GM20431 (cell line): ENCODE results near the gene CST8.
"Not testable (repeated sequence)": the region's sequence is repeated elsewhere in the genome, so short reads cannot be mapped to it uniquely, and the experiment has no call there.

Experiments used
- in situ Hi-C: fragments of 300-500 bp; cut with MseI, MboI; formaldehyde crosslinking; loops from one replicate; pipeline ENCODE4 v1.15.0; 2020; ENCODE audit warnings: low sequenced_read_pairs; ENCODE audit not compliant: unreplicated experiment

Gene CST8

GRCh38 chr20:23472306-23472705 is 18.6 kb upstream of the CST8 start:
- in situ Hi-C loops: not testable (repeated sequence)

DNA sequence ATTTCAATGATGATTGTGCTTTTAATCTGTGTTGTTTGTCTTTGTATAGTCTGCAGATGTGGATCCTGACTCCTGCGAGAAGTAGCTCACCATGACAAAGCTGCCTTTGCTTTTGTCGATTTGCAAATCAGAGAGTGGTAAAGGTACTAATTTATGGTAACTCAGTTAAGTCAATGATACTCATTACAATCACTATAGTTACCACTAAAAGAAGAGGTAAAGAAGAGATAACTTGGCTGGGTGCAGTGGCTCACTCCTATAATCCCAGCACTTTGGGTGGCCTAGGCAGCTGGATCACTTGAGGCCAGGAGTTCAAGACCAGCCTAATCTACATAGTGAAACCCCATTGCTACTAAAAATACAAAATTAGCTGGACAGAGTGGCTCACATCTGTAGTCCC is 17.6 kb upstream of the CST8 start:
- in situ Hi-C loops: not testable (repeated sequence)

DNA sequence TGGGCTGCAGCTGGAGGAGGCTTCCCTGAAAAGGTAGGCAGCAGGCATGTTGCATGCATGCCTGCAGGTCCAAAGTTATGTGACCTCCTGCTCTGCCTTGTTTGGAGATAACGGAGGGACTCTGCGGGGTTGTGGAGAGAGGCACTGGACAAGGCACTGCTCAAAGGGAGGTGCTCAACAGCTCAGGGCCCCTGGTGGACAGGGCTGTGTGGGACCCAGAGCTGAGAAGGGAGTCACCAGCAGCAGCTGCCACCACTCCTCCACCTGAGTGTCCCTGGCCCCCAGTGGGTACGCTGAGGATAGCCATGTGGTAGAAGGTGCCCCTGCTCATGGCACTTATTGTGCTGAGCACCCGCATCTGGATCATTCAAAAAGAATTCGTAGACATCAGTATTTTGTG is 15.5 kb upstream of the CST8 start:
- in situ Hi-C loops: no loop called here

DNA sequence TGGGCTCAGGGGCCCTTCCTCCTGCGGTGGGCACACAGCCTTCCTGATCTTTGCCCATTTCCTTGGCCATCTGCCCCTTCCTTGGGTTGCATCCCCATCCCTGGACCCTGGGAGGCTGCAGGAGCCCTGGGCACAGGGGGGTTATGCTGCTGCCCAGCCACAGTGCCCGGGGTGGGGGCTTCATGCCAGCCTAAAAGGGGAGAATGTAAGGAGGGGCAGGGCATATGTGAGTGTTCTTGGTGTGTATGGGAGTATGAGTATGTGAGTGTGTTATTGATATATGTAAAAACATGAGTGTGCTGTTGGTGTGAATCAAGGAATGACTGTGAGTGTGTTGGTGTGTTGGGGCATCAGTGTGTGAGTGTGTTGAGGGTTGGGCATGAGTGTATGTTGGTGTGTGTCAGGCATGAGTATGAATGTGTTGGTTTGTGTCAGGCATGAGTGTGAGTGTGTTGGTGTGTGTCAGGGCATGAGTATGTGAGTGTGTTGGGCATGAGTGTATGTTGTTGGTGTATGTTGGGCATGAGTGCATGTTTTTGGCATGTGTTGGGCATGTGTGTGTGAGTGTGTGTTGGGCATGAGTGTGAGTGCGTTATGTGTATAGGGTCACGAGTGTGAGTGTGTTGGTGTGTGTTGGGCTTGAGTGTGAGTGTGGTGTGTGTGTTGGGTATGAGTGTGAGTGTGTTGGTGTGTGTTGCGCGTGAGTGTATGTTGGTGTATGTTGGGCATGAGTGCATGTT is 14.7 kb upstream of the CST8 start:
- in situ Hi-C loops: no loop called here

DNA sequence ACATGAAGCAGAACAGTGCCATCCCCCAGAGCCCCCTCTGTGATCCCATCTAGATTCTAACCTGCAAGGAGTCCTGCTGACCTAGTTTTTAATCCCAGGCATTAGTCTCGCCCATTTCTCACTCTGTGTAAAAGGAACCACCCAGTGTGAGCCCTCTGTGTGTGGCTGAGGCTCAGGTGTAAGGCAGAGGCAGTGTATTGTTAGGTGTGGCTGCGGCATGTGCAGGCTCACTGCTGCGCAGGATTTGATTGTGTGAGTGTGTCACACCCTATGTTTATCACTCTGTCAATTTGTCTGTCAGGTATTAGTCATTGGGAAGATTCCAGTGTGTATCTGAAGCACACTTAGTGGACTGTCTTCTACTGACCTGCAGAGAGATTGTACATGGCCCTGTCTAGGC is 13.7 kb upstream of the CST8 start:
- in situ Hi-C loops: no loop called here

DNA sequence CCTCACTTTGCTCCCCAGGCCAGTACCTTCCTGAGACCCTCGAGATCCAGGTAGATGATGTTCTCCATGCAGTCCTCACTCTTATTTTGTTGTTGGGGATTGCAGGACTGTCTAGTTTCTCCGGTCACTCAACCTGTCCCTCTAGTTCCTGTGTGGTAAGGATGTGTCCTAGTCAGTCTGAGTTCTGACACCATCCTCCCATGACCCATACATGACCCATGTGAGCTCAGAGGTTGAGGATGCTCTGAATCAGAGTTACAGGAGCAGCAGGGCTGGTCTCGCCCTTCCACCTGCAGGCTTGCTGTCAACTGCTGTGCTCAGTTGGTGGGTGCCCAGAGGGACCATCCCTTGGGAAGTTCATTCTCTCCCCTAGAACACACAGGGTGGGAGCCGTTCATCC is 11.9 kb upstream of the CST8 start:
- in situ Hi-C loops: no loop called here

DNA sequence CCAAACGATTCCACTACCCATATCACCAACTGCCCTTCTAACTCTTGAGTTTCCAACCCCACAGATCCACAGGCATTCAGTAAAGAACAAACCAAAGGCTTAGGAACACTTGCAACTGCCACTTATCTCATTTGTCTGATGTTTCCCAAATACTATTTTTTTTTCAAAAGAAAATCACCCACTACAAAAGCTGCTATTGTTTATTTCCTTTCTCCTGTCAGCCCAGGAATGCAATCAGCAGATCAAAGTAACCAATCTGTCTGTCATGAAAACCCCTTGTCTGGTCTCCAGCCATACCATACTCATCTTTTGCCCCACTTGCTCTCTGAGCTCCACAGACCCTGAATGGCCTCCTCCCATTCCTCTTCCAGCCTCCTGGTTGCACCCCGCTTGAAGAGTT is 8.8 kb upstream of the CST8 start:
- in situ Hi-C loops: no loop called here

GRCh38 chr20:23484081-23484480 is 6.8 kb upstream of the CST8 start:
- in situ Hi-C loops: no loop called here

- in situ Hi-C loops: no loop called here
Measured at GRCh38 chr20:23488470-23488869, 2.4 kb upstream of the CST8 start.

GRCh38 chr20:23488996-23489395 is 1.9 kb upstream of the CST8 start:
- in situ Hi-C loops: no loop called here

DNA sequence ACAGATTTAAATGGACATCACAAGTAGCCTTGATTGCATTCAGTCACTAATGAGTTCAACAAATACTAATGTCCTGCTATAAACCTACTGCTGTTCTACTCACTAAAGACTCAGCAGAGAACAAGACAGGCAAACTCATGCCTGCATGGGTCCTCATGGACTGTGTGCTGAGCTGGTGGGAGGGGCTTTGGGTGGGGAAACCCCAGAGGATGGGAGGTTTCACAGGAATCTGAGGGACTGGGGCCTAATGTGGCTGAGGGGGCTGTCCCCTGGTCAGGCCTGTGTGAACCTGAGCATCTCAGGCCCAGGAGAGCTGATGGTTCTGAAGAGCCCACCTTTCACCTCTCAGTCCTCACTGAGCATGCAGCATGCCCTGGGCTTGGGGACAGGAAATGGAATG is 1.4 kb downstream of the CST8 start:
- in situ Hi-C loops: no loop called here

GRCh38 chr20:23493172-23493772 is 2.4 kb downstream of the CST8 start:
- in situ Hi-C loops: no loop called here

DNA sequence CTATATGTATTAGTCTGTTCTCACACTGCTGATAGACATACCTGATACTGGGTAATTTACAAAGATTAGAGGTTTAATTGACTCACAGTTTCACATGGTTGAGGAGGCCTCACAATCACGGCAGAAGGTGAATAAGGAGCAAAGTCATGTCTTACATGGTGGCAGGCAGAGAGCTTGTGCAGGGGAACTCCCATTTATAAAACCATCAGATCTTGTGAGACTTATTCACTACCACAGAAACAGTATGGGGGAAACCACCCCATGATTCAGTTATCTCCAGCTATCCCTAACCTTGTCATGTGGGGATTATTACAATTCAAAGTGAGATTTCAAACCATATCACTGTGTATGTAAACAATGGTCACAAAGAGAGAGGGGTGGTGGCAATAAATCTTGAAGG is 6.6 kb downstream of the CST8 start:
- in situ Hi-C loops: no loop called here

GRCh38 chr20:23501926-23502325 is 11.0 kb downstream of the CST8 start:
- in situ Hi-C loops: no loop called here

GRCh38 chr20:23503649-23504048 is 12.7 kb downstream of the CST8 start:
- in situ Hi-C loops: no loop called here

DNA sequence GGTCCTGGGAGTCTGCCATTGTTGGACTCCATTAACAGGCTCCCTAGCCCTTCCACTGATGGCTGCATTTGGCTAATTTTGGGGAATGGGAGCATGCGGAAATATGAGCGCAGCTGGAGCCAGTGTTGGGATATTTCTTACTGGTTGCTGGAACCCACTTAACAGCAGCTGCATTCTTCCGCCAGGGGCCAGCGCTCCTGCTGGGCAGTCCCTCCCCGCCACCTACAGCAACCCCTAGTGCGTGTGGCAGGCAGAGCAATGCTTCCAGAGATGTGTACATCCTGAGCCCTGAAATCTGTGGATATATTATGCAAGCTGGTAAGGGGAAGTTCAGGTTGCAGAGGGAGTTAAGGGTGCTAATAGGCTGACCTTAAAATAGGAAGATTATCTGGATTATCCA is 16.4 kb downstream of the CST8 start:
- in situ Hi-C loops: no loop called here

GRCh38 chr20:23508449-23509229 is 17.7 kb downstream of the CST8 start:
- in situ Hi-C loops: no loop called here

DNA sequence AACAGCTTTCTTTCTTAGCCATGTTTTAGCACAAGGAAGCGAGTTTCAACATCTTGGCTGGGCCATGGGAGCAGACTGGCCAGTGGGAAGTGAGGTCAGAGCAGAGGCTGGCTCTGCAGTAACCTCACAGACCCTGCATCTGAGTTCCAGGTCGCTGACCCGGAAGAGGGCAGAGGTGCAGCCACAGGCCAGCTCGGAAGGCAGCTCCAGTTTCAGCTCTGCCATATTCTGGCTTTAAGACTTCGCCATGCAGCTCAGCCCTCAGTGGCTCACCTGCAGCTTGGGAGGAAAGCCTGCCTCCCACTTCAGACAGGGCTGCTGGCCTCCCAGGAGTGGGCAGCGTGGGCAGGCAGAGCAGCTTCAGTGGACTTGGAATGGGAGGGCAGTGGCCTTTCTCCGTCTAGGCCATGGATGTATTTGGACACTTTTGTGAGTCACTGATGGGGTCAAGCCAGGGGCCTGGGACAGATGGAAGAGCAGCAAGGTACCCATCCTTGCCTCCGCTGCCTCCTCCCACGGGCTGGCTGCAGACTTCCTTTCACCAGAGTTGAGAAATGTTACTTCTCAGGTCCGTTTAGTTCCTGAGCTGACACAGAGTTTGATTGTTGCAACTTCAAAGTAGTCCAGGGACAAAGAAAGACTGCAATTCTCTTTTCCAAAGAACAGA is 18.5 kb downstream of the CST8 start:
- in situ Hi-C loops: no loop called here

- in situ Hi-C loops: no loop called here
Measured at GRCh38 chr20:23510000-23510590, 19.2 kb downstream of the CST8 start.

- in situ Hi-C loops: no loop called here
Measured at GRCh38 chr20:23513164-23513563, 22.2 kb downstream of the CST8 start.
